ENCODE results near the gene ZNF740.
A peak's percentile ranks its signal among the peaks of the same experiment; 100 is the strongest.
"Not testable (repeated sequence)": the region's sequence is repeated elsewhere in the genome, so short reads cannot be mapped to it uniquely, and the experiment has no call there.

The ZNF740 gene

GRCh38 chr12:53180220-53180930, at the start of gene ZNF740, which contains the start of gene CSAD:
TSS of gene ZNF740 (plus strand) at chr12:53180722. CDS start at chr12:53181984, 1,262 bp downstream.
TSS of gene CSAD (minus strand) at chr12:53180925. CDS start at chr12:53173470, 7,455 bp downstream.
- DNase-seq, result peak; percentile 98

GRCh38 chr12:53131844-53132243, 48.7 kb upstream of the ZNF740 start:
- no peak for DNase-seq

GRCh38 chr12:53133722-53134121, 46.8 kb upstream of the ZNF740 start:
- DNase-seq, result no peak

GRCh38 chr12:53143355-53143754, 37.2 kb upstream of the ZNF740 start:
- DNase-seq, result no peak

GRCh38 chr12:53145383-53146260, 34.9 kb upstream of the ZNF740 start:
- DNase-seq, result no peak

- DNase-seq, result no peak
These were observed 33.3 kb upstream of the ZNF740 start for GRCh38 chr12:53147181-53147580.

GRCh38 chr12:53147653-53148052, 32.9 kb upstream of the ZNF740 start:
- no peak for DNase-seq

- DNase-seq, result no peak
These were observed 29.5 kb upstream of the ZNF740 start for GRCh38 chr12:53151039-53151438.

GRCh38 chr12:53152390-53152789, 28.1 kb upstream of the ZNF740 start:
- DNase-seq, result no peak

GRCh38 chr12:53159195-53159839, 21.2 kb upstream of the ZNF740 start:
- DNase-seq, result peak; percentile 88

GRCh38 chr12:53160000-53160399, 20.5 kb upstream of the ZNF740 start:
- no peak for DNase-seq

GRCh38 chr12:53160673-53161072, 19.8 kb upstream of the ZNF740 start:
- no peak for DNase-seq

GRCh38 chr12:53161119-53161911, 19.2 kb upstream of the ZNF740 start:
- DNase-seq, result no peak

GRCh38 chr12:53163008-53163407, 17.5 kb upstream of the ZNF740 start:
- not testable (repeated sequence) for DNase-seq

GRCh38 chr12:53166837-53167236, 13.7 kb upstream of the ZNF740 start:
- no peak for DNase-seq

GRCh38 chr12:53169644-53170043, 10.9 kb upstream of the ZNF740 start:
- no peak for DNase-seq

- no peak for DNase-seq
These were observed 10.3 kb upstream of the ZNF740 start for GRCh38 chr12:53170215-53170614.

GRCh38 chr12:53170876-53171724, 9.4 kb upstream of the ZNF740 start:
- no peak for DNase-seq

GRCh38 chr12:53171725-53172329, 8.7 kb upstream of the ZNF740 start:
- no peak for DNase-seq

- DNase-seq, result no peak
These were observed 8.2 kb upstream of the ZNF740 start for GRCh38 chr12:53172352-53172751.

GRCh38 chr12:53173085-53173715, 7.3 kb upstream of the ZNF740 start:
- DNase-seq, result no peak
